Ectodermal cell (in vitro differentiated cells): Measurements from ENCODE around the gene TRAPPC10.

Experiments
- H3K27ac ChIP-seq: 2 replicates; pipeline ENCODE4 v1.7.0; 2013; ENCODE audit warnings: mild to moderate bottlenecking, low read depth, low read length; ENCODE audit not compliant: insufficient read depth, poor library complexity, severe bottlenecking
- H3K27me3 ChIP-seq: 2 replicates; pipeline ENCODE4 v1.7.0; 2013; ENCODE audit warnings: mild to moderate bottlenecking, low read length; ENCODE audit not compliant: insufficient read depth, control insufficient read depth, poor library complexity, severe bottlenecking
- H3K36me3 ChIP-seq: one replicate; pipeline ENCODE4 v1.7.0; 2013; ENCODE audit warnings: low read length; ENCODE audit not compliant: control insufficient read depth, insufficient read depth
- H3K4me1 ChIP-seq: one replicate; pipeline ENCODE4 v1.7.0; 2013; ENCODE audit warnings: low read length; ENCODE audit not compliant: control insufficient read depth, insufficient read depth
- H3K4me3 ChIP-seq: 2 replicates; pipeline ENCODE4 v1.7.0; 2013; ENCODE audit warnings: low read depth, low read length, control low read depth; ENCODE audit not compliant: insufficient read depth
- H3K9me3 ChIP-seq: 2 replicates; pipeline ENCODE4 v1.7.0; 2013; ENCODE audit warnings: mild to moderate bottlenecking, low read length, moderate library complexity; ENCODE audit not compliant: control insufficient read depth
- WGBS, 2 experiments: methylation state at CpG; one replicate each; pipeline ENCODE4 v1.1.7; 2013; ENCODE audit warnings: missing lambda C conversion rate in 2 of 2; 5-methylcytosine and 5-hydroxymethylcytosine counted together

The TRAPPC10 gene

GRCh38 chr21:43989401-43989800 lies 22.7 kb upstream of the TRAPPC10 start:
- Histone ChIP-seq H3K27ac (no peak overlapping the region), H3K4me3 (no peak overlapping the region), H3K36me3 (no peaks in the 10 kb centered on the region), H3K9me3 (no peaks in the 10 kb centered on the region), H3K4me1 (peaks cover 5% of the 10 kb centered on the region), H3K27me3 (no peaks in the 10 kb centered on the region)
- 94 to 95% methylated on average over 6 to 7 of the region's 7 CpGs for WGBS, 2 experiments

GRCh38 chr21:43991447-43991991 lies 20.6 kb upstream of the TRAPPC10 start:
- Histone ChIP-seq H3K4me1 (no peaks in the 10 kb centered on the region), H3K27ac (no peak overlapping the region), H3K4me3 (no peak overlapping the region), H3K27me3 (no peaks in the 10 kb centered on the region), H3K9me3 (no peaks in the 10 kb centered on the region), H3K36me3 (no peaks in the 10 kb centered on the region)
- WGBS, 2 experiments: 94% methylated on average over 33 of the region's 33 CpGs

DNA sequence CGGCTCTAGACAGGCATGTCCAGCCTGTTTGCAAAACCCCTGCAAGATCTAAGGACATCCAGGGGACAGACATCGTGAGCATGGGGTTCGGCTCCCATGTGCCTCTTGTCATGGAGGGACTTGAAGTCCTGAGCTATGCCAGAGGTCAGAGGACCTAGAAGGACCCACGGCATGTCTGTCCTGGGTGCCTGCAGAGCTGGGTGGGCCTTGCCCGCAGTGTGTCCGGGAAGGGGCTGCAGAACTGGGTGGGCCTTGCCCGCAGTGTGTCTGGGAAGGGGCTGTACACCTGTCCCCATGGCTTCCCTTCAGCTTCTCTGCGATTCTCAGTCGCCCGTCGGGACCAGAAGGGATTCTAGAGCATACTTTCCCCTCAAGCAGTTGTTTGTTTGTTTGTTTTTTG lies 20.0 kb upstream of the TRAPPC10 start:
- Histone ChIP-seq H3K9me3 (no peaks in the 10 kb centered on the region), H3K27ac (no peak overlapping the region), H3K27me3 (no peaks in the 10 kb centered on the region), H3K36me3 (no peaks in the 10 kb centered on the region), H3K4me3 (no peak overlapping the region), H3K4me1 (no peaks in the 10 kb centered on the region)
- WGBS, 2 experiments: 94 to 97% methylated on average over 11 of the region's 11 CpGs

GRCh38 chr21:43993420-43993934 lies 18.6 kb upstream of the TRAPPC10 start:
- 92 to 94% methylated on average over 18 of the region's 18 CpGs for WGBS, 2 experiments
- Histone ChIP-seq H3K4me3 (no peak overlapping the region), H3K4me1 (no peaks in the 10 kb centered on the region), H3K36me3 (no peaks in the 10 kb centered on the region), H3K27ac (no peak overlapping the region), H3K27me3 (no peaks in the 10 kb centered on the region), H3K9me3 (no peaks in the 10 kb centered on the region)

GRCh38 chr21:43994085-43994484 lies 18.0 kb upstream of the TRAPPC10 start:
- Histone ChIP-seq H3K4me1 (no peaks in the 10 kb centered on the region), H3K27ac (no peak overlapping the region), H3K9me3 (no peaks in the 10 kb centered on the region), H3K27me3 (no peaks in the 10 kb centered on the region), H3K36me3 (no peaks in the 10 kb centered on the region), H3K4me3 (no peak overlapping the region)
- 85 to 91% methylated on average over 11 of the region's 11 CpGs for WGBS, 2 experiments

DNA sequence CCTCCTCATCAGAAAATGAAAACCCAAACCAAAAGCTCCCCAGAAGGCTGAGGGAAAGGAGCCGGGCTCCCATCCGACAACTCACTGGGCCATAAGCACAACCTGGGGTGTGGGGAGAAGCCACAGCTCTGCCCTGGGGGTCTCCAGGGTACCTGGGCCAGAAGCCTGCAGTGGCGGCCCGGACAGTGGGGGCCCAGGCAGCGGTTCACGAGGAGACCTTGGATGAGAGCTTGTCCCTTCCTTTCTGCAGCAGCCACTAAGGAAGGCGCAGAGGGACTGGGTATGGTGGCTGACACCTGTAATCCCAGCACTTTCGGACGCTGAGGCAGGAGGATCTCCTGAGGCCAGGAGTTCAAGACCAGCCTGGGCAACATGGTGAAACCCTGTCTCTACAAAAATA lies 17.5 kb upstream of the TRAPPC10 start:
- WGBS, 2 experiments: 93 to 94% methylated on average over 9 of the region's 9 CpGs
- no peaks in the 10 kb centered on the region for H3K36me3 ChIP-seq
- no peaks in the 10 kb centered on the region for H3K4me1 ChIP-seq
- no peaks in the 10 kb centered on the region for H3K9me3 ChIP-seq
- no peaks in the 10 kb centered on the region for H3K27me3 ChIP-seq
- no peak overlapping the region for H3K4me3 ChIP-seq
- no peak overlapping the region for H3K27ac ChIP-seq

GRCh38 chr21:43995521-43996105 lies 16.5 kb upstream of the TRAPPC10 start:
- H3K27ac ChIP-seq: no peak overlapping the region
- H3K4me1 ChIP-seq: no peaks in the 10 kb centered on the region
- H3K27me3 ChIP-seq: no peaks in the 10 kb centered on the region
- no peaks in the 10 kb centered on the region for H3K9me3 ChIP-seq
- no peaks in the 10 kb centered on the region for H3K36me3 ChIP-seq
- 92 to 93% methylated on average over 18 of the region's 18 CpGs for WGBS, 2 experiments
- H3K4me3 ChIP-seq: no peak overlapping the region

DNA sequence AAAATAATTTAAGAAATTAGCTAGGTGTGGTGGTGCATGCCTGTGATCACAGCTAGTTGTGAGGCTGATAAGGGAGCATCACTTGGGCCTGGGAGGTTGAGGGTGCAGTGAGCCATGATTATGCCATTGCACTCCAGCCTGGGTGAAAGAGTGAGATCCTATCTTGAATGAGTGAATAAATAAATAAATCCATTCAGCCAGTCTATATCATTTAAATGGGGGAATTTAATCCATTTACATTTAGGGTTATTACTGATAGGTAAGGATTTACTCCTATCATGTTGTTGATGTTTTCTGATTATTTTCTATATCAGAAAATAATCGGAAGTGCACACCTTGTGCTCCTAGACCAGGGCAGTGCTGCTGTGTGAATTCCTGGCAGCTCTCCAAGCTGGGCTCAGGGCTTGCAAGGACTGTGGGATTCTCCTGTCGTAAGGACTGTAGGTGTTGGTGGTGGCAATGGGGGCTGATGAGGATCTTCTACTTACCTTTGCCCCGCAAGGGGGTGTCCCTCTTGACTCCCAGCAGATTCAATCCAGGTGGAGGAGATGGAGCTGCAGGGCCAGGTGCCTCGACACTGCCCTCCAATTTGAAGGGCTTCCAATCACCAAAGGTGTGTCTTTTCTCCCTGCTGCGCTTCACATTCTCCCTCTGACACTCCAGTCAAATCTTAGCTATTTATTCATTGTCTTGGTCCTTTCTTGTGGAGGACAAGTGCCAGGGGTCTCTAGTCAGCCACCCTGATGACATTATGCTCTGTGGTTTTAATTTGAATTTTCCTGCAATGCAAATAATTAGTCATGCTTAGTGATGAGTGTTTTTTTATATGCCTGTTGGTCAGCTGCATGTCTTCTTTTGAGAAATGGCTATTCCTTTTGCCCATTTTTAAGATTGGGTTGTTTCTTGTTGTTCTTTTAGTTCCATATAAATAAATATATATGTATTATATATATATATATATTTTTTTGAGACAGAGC lies 14.1 kb upstream of the TRAPPC10 start:
- Histone ChIP-seq H3K4me1 (no peaks in the 10 kb centered on the region), H3K9me3 (no peaks in the 10 kb centered on the region), H3K27ac (no peak overlapping the region), H3K27me3 (no peaks in the 10 kb centered on the region), H3K36me3 (no peaks in the 10 kb centered on the region), H3K4me3 (no peak overlapping the region)
- WGBS, 2 experiments: 89 to 92% methylated on average over 5 of the region's 5 CpGs

GRCh38 chr21:44000360-44000759 lies 11.7 kb upstream of the TRAPPC10 start:
- Histone ChIP-seq H3K4me1 (no peaks in the 10 kb centered on the region), H3K4me3 (no peak overlapping the region), H3K27ac (no peak overlapping the region), H3K36me3 (no peaks in the 10 kb centered on the region), H3K9me3 (no peaks in the 10 kb centered on the region), H3K27me3 (no peaks in the 10 kb centered on the region)
- WGBS, 2 experiments: 78% methylated on average over 7 of the region's 7 CpGs

GRCh38 chr21:44002511-44002910 lies 9.6 kb upstream of the TRAPPC10 start:
- Histone ChIP-seq H3K9me3 (no peaks in the 10 kb centered on the region), H3K36me3 (no peaks in the 10 kb centered on the region), H3K4me3 (no peak overlapping the region), H3K27me3 (no peaks in the 10 kb centered on the region), H3K4me1 (no peaks in the 10 kb centered on the region), H3K27ac (no peak overlapping the region)
- 91 to 92% methylated on average over 10 of the region's 10 CpGs for WGBS, 2 experiments
